Spleen (tissue), 11 donors: ENCODE results near the gene OLFM1. TPM values are rescaled to one million over a fixed set of nuclear protein-coding genes. Genes with fewer than 3 reads are reported as not detected.

Experiments
- DNase-seq: peaks from one replicate; pipeline ENCODE4 v3.0.0-alpha.2; 2020
- H3K27ac ChIP-seq, 8 donors: fragments of 200-600 bp; sonication (generic) in 7 of 8; 1 replicate in 4 of 8; 2 replicates in 4 of 8; pipeline versions ENCODE4 v1.5.0 to v1.8.0; 2016 to 2021; ENCODE audit warnings: inconsistent platforms in 4 of 8, mild to moderate bottlenecking in 4 of 8, moderate library complexity in 1 of 8
- H3K27me3 ChIP-seq, 7 donors: fragments of 200-600 bp; sonication (generic) in 6 of 7; replicated peaks in 1 of 7; 1 replicate in 4 of 7; 2 replicates in 3 of 7; pipeline versions ENCODE4 v1.5.0 to v1.8.0; 2016 to 2021; ENCODE audit warnings: inconsistent platforms in 3 of 7, mild to moderate bottlenecking in 1 of 7
- H3K36me3 ChIP-seq, 6 donors: fragments of 200-600 bp; sonication (generic) in 5 of 6; 1 replicate in 4 of 6; 2 replicates in 2 of 6; pipeline versions ENCODE4 v1.5.0 to v1.8.0; 2016 to 2021; ENCODE audit warnings: inconsistent platforms in 2 of 6
- H3K4me1 ChIP-seq, 6 donors: fragments of 200-600 bp; sonication (generic) in 5 of 6; 1 replicate in 3 of 6; 2 replicates in 3 of 6; pipeline versions ENCODE4 v1.5.0 to v1.8.0; 2016 to 2021; ENCODE audit warnings: inconsistent platforms in 3 of 6
- H3K4me3 ChIP-seq, 8 donors: fragments of 200-600 bp; sonication (generic) in 7 of 8; 1 replicate in 4 of 8; 2 replicates in 4 of 8; pipeline versions ENCODE4 v1.5.0 to v1.8.0; 2016 to 2021; ENCODE audit warnings: inconsistent platforms in 4 of 8, mild to moderate bottlenecking in 4 of 8, moderate library complexity in 2 of 8
- H3K9me3 ChIP-seq, 8 donors: fragments of 200-600 bp; sonication (generic) in 7 of 8; 1 replicate in 4 of 8; 2 replicates in 4 of 8; pipeline versions ENCODE4 v1.5.0 to v1.8.0; 2016 to 2021; ENCODE audit warnings: inconsistent platforms in 4 of 8
- CTCF ChIP-seq, 11 experiments: fragments of 200-600 bp in 7 of 11; fragments of 450-650 bp in 4 of 11; sonication (generic) in 4 of 11; IDR thresholded peaks in 8 of 11; conservative IDR thresholded peaks in 3 of 11; 1 replicate in 7 of 11; 2 replicates in 4 of 11; pipeline versions ENCODE4 v1.4.0 to v1.8.0; 2016 to 2021; ENCODE audit warnings: antibody characterized with exemption in 11 of 11, inconsistent platforms in 4 of 11, mild to moderate bottlenecking in 1 of 11
- POLR2A ChIP-seq, 3 donors: fragments of 450-650 bp; IDR thresholded peaks; one replicate each; pipeline ENCODE4 v1.5.1; 2017; ENCODE audit warnings: antibody characterized with exemption in 3 of 3, mild to moderate bottlenecking in 1 of 3
- POLR2AphosphoS5 ChIP-seq, 3 donors: sonication (generic); formaldehyde crosslinking; IDR thresholded peaks; one replicate each; pipeline ENCODE4 v1.5.1; 2017; ENCODE audit warnings: antibody characterized with exemption in 3 of 3
- WGBS, 5 donors: extraction: QIAGEN DNeasy Blood & Tissue Kit in 3 of 5; methylation state at CpG; one replicate each; pipeline versions ENCODE4 v1.1.5 to v1.1.7; 2013 to 2018; 5-methylcytosine and 5-hydroxymethylcytosine counted together
- intact Hi-C: fragments of 100-400 bp; cut with DNase I; formaldehyde crosslinking; loops from one replicate; pipeline ENCODE4 v1.15.0; 2023; ENCODE audit warnings: low total_unique reads
- polyA plus RNA-seq, 3 donors: library from polyadenylated mRNA; stranded (reverse); fragments of 200-250 nt; gene quantifications; one replicate each; pipeline ENCODE4 v1.2.1, GENCODE V29; 2013
- total RNA-seq, 7 donors: library from RNA; depleted of rRNA in 3 of 7; stranded (reverse); fragments of >200 nt in 3 of 7; fragmentation: NEBNext Ultra II Directional in 4 of 7; extraction: Animal tissue kit (Norgen Biotek cat#: 25700) in 4 of 7; gene quantifications; one replicate each; pipeline versions ENCODE4 v1.1.0 to v1.2.1, GENCODE V29; 2016 to 2021
- donor health status: healthy with polysubstance abuse.
- donor health status: DM: no; HTN: no; CAD: no; lungs with moderate emphysema.
- donor health status: DM: no; HTN: no; CAD: no.
- donor health status: Bipolar disorder and iron deficiency.
- donor health status: healthy.
- donor health status: DM: no; HTN: no; CAD: no.
- donor health status: DM: yes; HTN: yes; CAD: no.

OLFM1 gene
- total and polyA plus RNA-seq, 10 donors, result 5.9 to 109 (median 44.7) TPM

GRCh38 chr9:135086597-135087488, 625 bp upstream of the OLFM1 start:
- 14 to 28% (median 22%) methylated on average over 24 to 61 of the region's 61 CpGs for WGBS, 5 donors
- intact Hi-C loops, result loop anchor here (5.0 kb wide), 2 partner anchors 255 to 325 kb away; no protein-coding TSS in a partner anchor
- peaks cover 3 to 79% (median 39%) of the 10 kb centered on the region in 7 donors for H3K27me3 ChIP-seq
- H3K4me3 ChIP-seq, result peak overlapping the region in 7 of 8 donors; percentile 11 to 61 (median 23)
- DNase-seq, result no peak
- TF ChIP-seq POLR2A (IDR thresholded peaks at IDR 0.05) (no peak), CTCF (IDR thresholded peaks at IDR 0.05 in 8 of 11, conservative IDR thresholded peaks at IDR 0.05 in 3 of 11) (no peak), POLR2AphosphoS5 (IDR thresholded peaks at IDR 0.05) (no peak)
- H3K36me3 ChIP-seq, result peaks cover 0 to 11% (median 0%) of the 10 kb centered on the region in 6 donors
- H3K9me3 ChIP-seq, result no peaks in the 10 kb centered on the region
- H3K27ac ChIP-seq, result peak overlapping the region in 5 of 8 donors; percentile 18 to 66 (median 54)
- H3K4me1 ChIP-seq, result peaks cover 13 to 54% (median 33%) of the 10 kb centered on the region in 6 donors

- Histone ChIP-seq H3K4me3 (peak overlapping the region in 7 of 8 donors; percentile 26 to 61 (median 38)), H3K27ac (no peak overlapping the region), H3K9me3 (no peaks in the 10 kb centered on the region), H3K4me1 (peaks cover 13 to 54% (median 33%) of the 10 kb centered on the region in 6 donors), H3K27me3 (peaks cover 3 to 84% (median 39%) of the 10 kb centered on the region in 7 donors), H3K36me3 (peaks cover 0 to 11% (median 0%) of the 10 kb centered on the region in 6 donors)
- intact Hi-C loops, result loop anchor here (5.0 kb wide), 2 partner anchors 254 to 324 kb away; no protein-coding TSS in a partner anchor
- TF ChIP-seq POLR2AphosphoS5 (IDR thresholded peaks at IDR 0.05) (no peak), POLR2A (IDR thresholded peaks at IDR 0.05) (no peak)
- no peak for DNase-seq
- 0 to 7% (median 3%) methylated on average over 1 to 57 of the region's 57 CpGs for WGBS, 5 donors
These were observed 455 bp downstream of the OLFM1 start for GRCh38 chr9:135087899-135088347.

GRCh38 chr9:135088348-135088978, 995 bp downstream of the OLFM1 start:
- no peak for DNase-seq
- 1 to 10% (median 5%) methylated on average over 16 to 45 of the region's 45 CpGs for WGBS, 5 donors
- Histone ChIP-seq H3K4me3 (peak overlapping the region in 7 of 8 donors; percentile 26 to 61 (median 38)), H3K9me3 (no peaks in the 10 kb centered on the region), H3K36me3 (peaks cover 0 to 11% (median 0%) of the 10 kb centered on the region in 6 donors), H3K27ac (no peak overlapping the region), H3K4me1 (peaks cover 13 to 54% (median 33%) of the 10 kb centered on the region in 6 donors), H3K27me3 (peaks cover 3 to 84% (median 39%) of the 10 kb centered on the region in 7 donors)
- no peak for TF ChIP-seq POLR2A (IDR thresholded peaks at IDR 0.05)
- TF ChIP-seq CTCF (IDR thresholded peaks at IDR 0.05 in 8 of 11, conservative IDR thresholded peaks at IDR 0.05 in 3 of 11), result no peak
- no peak for TF ChIP-seq POLR2AphosphoS5 (IDR thresholded peaks at IDR 0.05)
- intact Hi-C loops, result loop anchor here (5.0 kb wide), 2 partner anchors 254 to 324 kb away; no protein-coding TSS in a partner anchor

- Histone ChIP-seq H3K9me3 (no peaks in the 10 kb centered on the region), H3K36me3 (peaks cover 0 to 11% (median 0%) of the 10 kb centered on the region in 6 donors), H3K27me3 (peaks cover 3 to 85% (median 39%) of the 10 kb centered on the region in 7 donors), H3K4me1 (peaks cover 13 to 52% (median 33%) of the 10 kb centered on the region in 6 donors), H3K27ac (no peak overlapping the region), H3K4me3 (peak overlapping the region in 7 of 8 donors; percentile 9 to 61 (median 30))
- no peak for TF ChIP-seq POLR2A (IDR thresholded peaks at IDR 0.05)
- no peak for TF ChIP-seq CTCF (IDR thresholded peaks at IDR 0.05 in 8 of 11, conservative IDR thresholded peaks at IDR 0.05 in 3 of 11)
- no peak for TF ChIP-seq POLR2AphosphoS5 (IDR thresholded peaks at IDR 0.05)
- WGBS, 5 donors, result 37 to 60% (median 41%) methylated on average over 24 to 35 of the region's 35 CpGs
- intact Hi-C loops, result loop anchor here (5.0 kb wide), 2 partner anchors 253 to 323 kb away; no protein-coding TSS in a partner anchor
- DNase-seq, result no peak
These were observed 1.7 kb downstream of the OLFM1 start for GRCh38 chr9:135088979-135089847.
